ENCODE measurements around the gene USP22. TPM values are rescaled to one million over a fixed set of nuclear protein-coding genes. Genes with fewer than 3 reads are reported as not detected.

The USP22 gene
- total RNA-seq, 4 donors from 2014 or later: 120 to 258 (median 143) TPM

GRCh38 chr17:21035406-21035805 lies 7.4 kb downstream of the USP22 start:
- TF ChIP-seq CTCF (IDR thresholded peaks at IDR 0.05 in 4 of 5, conservative IDR thresholded peaks at IDR 0.05 in 1 of 5) (no peak), POLR2A (IDR thresholded peaks at IDR 0.05) (no peak)
- H3K9me3 ChIP-seq: no peaks in the 10 kb centered on the region
- H3K27me3 ChIP-seq: no peaks in the 10 kb centered on the region
- DNase-seq: no peak
- H3K4me1 ChIP-seq: peaks cover 90% of the 10 kb centered on the region in 2 donors
- no peaks in the 10 kb centered on the region for H3K36me3 ChIP-seq
- intact Hi-C loops (cut with DNase I; ENCODE audit: low total_unique reads): loop anchor here (2.0 kb wide), 1 partner anchor 253 kb away; no protein-coding TSS in a partner anchor
- H3K27ac ChIP-seq: peak overlapping the region; percentile 95 to 100 (median 98)
- in situ Hi-C loops (cut with MboI; ENCODE audit: low sequenced_read_pairs in 4 of 4): loop anchor here in 1 of 4 donors (10.0 kb wide), 1 partner anchor 239 kb away; no protein-coding TSS in a partner anchor
- no peak for ATAC-seq
- no peak overlapping the region for H3K4me3 ChIP-seq

GRCh38 chr17:21034340-21035235 lies 8.2 kb downstream of the USP22 start:
- in situ Hi-C loops (cut with MboI; ENCODE audit: low sequenced_read_pairs in 4 of 4) (loop anchor here in 1 of 4 donors (10.0 kb wide), 1 partner anchor 240 kb away; no protein-coding TSS in a partner anchor), intact Hi-C loops (cut with DNase I; ENCODE audit: low total_unique reads) (loop anchor here (1.0 to 2.0 kb wide), 2 partner anchors 9 to 254 kb away; partner anchors contain the start of gene USP22)
- peak overlapping the region; percentile 95 to 100 (median 98) for H3K27ac ChIP-seq
- no peaks in the 10 kb centered on the region for H3K9me3 ChIP-seq
- peak; percentile 90 to 95 for DNase-seq
- H3K4me1 ChIP-seq: peaks cover 91% of the 10 kb centered on the region in 2 donors
- TF ChIP-seq POLR2A (IDR thresholded peaks at IDR 0.05): peak; percentile 32 to 50
- TF ChIP-seq CTCF (IDR thresholded peaks at IDR 0.05 in 4 of 5, conservative IDR thresholded peaks at IDR 0.05 in 1 of 5): no peak
- H3K27me3 ChIP-seq: no peaks in the 10 kb centered on the region
- ATAC-seq: peak; percentile 94 to 96
- peak overlapping the region; percentile 18 to 34 (median 32) for H3K4me3 ChIP-seq
- no peaks in the 10 kb centered on the region for H3K36me3 ChIP-seq

- TF ChIP-seq POLR2A (IDR thresholded peaks at IDR 0.05): no peak
- no peak for TF ChIP-seq CTCF (IDR thresholded peaks at IDR 0.05 in 4 of 5, conservative IDR thresholded peaks at IDR 0.05 in 1 of 5)
- Histone ChIP-seq H3K4me1 (peaks cover 95 to 98% of the 10 kb centered on the region in 2 donors), H3K36me3 (no peaks in the 10 kb centered on the region), H3K9me3 (no peaks in the 10 kb centered on the region), H3K4me3 (no peak overlapping the region), H3K27ac (peak overlapping the region; percentile 95 to 100 (median 98)), H3K27me3 (no peaks in the 10 kb centered on the region)
- intact Hi-C loops (cut with DNase I; ENCODE audit: low total_unique reads) (no loop called here), in situ Hi-C loops (cut with MboI; ENCODE audit: low sequenced_read_pairs in 4 of 4) (loop anchor here in 1 of 4 donors (10.0 kb wide), 1 partner anchor 241 kb away; no protein-coding TSS in a partner anchor)
- ATAC-seq (no peak), DNase-seq (no peak)
Measured at GRCh38 chr17:21033350-21033749, 9.5 kb downstream of the USP22 start.

DNA sequence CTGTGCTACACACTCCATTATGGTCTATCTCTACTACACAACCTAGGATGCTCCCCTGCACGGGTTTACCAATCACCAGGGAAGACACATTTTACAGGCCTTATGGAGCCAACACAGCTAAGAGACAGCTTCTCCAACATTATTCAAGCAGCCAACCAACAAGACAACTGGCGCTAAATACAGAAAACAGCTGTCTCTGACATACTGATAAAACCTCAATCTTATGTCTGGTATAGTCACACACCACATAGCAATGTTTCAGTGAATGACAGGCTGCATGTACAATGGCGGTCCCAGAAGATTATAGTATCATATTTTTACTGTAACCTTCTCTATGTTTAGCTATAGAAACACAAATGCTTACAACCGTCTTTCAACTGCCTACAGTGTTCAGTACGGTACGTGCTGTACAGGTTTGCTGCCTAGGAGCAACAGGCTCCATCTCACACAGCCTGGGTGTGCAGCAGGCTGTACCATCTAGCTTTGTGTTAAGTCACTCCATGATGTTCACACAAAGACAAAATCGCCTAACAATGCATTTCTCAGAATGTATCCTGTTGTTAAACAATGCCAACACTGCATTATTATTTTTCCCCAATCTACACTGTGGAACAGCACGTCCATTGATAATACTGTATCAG lies 10.9 kb downstream of the USP22 start:
- ATAC-seq (peak in 1 of 2 donors; percentile 10), DNase-seq (no peak)
- H3K27me3 ChIP-seq: no peaks in the 10 kb centered on the region
- no peak overlapping the region for H3K4me3 ChIP-seq
- H3K36me3 ChIP-seq: peaks cover 0 to 12% of the 10 kb centered on the region in 2 donors
- no peak for TF ChIP-seq CTCF (IDR thresholded peaks at IDR 0.05 in 4 of 5, conservative IDR thresholded peaks at IDR 0.05 in 1 of 5)
- no peak for TF ChIP-seq POLR2A (IDR thresholded peaks at IDR 0.05)
- H3K4me1 ChIP-seq: peaks cover 87 to 94% of the 10 kb centered on the region in 2 donors
- intact Hi-C loops (cut with DNase I; ENCODE audit: low total_unique reads): no loop called here
- in situ Hi-C loops (cut with MboI; ENCODE audit: low sequenced_read_pairs in 4 of 4): loop anchor here in 1 of 4 donors (10.0 kb wide), 1 partner anchor 243 kb away; no protein-coding TSS in a partner anchor
- H3K9me3 ChIP-seq: no peaks in the 10 kb centered on the region
- peak overlapping the region; percentile 95 to 100 (median 98) for H3K27ac ChIP-seq

Data from gastrocnemius medialis (tissue), 4 donors.